Erythroblast (primary cell): Measurements from ENCODE around the gene ARHGEF4.

Source experiments
- GATA1 ChIP-seq: IDR thresholded peaks from 2 replicates; pipeline ENCODE4 v1.6.1; 2011; ENCODE audit warnings: low read depth, mild to moderate bottlenecking, control low read depth, low read length, moderate library complexity
- POLR2A ChIP-seq: IDR thresholded peaks from 2 replicates; pipeline ENCODE4 v1.6.1; 2011; ENCODE audit warnings: mild to moderate bottlenecking, low read length

- no peak for TF ChIP-seq POLR2A
- no peak for TF ChIP-seq GATA1
These were observed 48.9 kb upstream of the ARHGEF4 start for GRCh38 chr2:130787841-130788240.
